Endodermal cell (in vitro differentiated cells): ENCODE results near the gene TBX5. TPM values are rescaled to one million over a fixed set of nuclear protein-coding genes. Genes with fewer than 3 reads are reported as not detected.

Experiments used
- DNase-seq: peaks from one replicate; pipeline ENCODE4 v3.0.0-alpha.2; 2017
- H3K27ac ChIP-seq: 2 replicates; pipeline ENCODE4 v1.5.1; 2013; ENCODE audit warnings: mild to moderate bottlenecking, low read depth, low read length, moderate library complexity
- H3K27me3 ChIP-seq: 2 replicates; pipeline ENCODE4 v1.6.1; 2013; ENCODE audit warnings: mild to moderate bottlenecking, low read length, moderate library complexity; ENCODE audit not compliant: insufficient read depth, control insufficient read depth, poor library complexity, severe bottlenecking
- H3K36me3 ChIP-seq: 2 replicates; pipeline ENCODE4 v1.7.0; 2013; ENCODE audit warnings: mild to moderate bottlenecking, low read length, moderate library complexity; ENCODE audit not compliant: control insufficient read depth, insufficient read depth
- H3K4me1 ChIP-seq: one replicate; pipeline ENCODE4 v1.7.0; 2013; ENCODE audit warnings: low read length; ENCODE audit not compliant: control insufficient read depth, insufficient read depth
- H3K4me3 ChIP-seq: 2 replicates; pipeline ENCODE4 v1.5.1; 2013; ENCODE audit warnings: mild to moderate bottlenecking, low read length, moderate library complexity
- H3K9ac ChIP-seq: 2 replicates; pipeline ENCODE4 v1.6.1; 2013; ENCODE audit warnings: mild to moderate bottlenecking, low read length, moderate library complexity; ENCODE audit not compliant: poor library complexity, severe bottlenecking; ENCODE audit errors: extremely low read depth
- H3K9me3 ChIP-seq: 2 replicates; pipeline ENCODE4 v1.6.1; 2013; ENCODE audit warnings: mild to moderate bottlenecking, low read length, moderate library complexity; ENCODE audit not compliant: control insufficient read depth
- H3K27ac Mint-ChIP-seq: 2 replicates; pipeline ENCODE4 v1.8.0; 2020; ENCODE audit warnings: mixed read lengths
- H3K27me3 Mint-ChIP-seq: 2 replicates; pipeline ENCODE4 v1.8.0; 2021; ENCODE audit warnings: mild to moderate bottlenecking, mixed read lengths; ENCODE audit not compliant: insufficient read depth
- H3K36me3 Mint-ChIP-seq: 2 replicates; pipeline ENCODE4 v1.8.0; 2020; ENCODE audit warnings: low read depth, mixed read lengths
- H3K4me1 Mint-ChIP-seq: 2 replicates; pipeline ENCODE4 v1.8.0; 2020; ENCODE audit warnings: mixed read lengths
- H3K4me3 Mint-ChIP-seq: 2 replicates; pipeline ENCODE4 v1.8.0; 2020; ENCODE audit warnings: mild to moderate bottlenecking, moderate library complexity, mixed read lengths
- H3K9me3 Mint-ChIP-seq: 2 replicates; pipeline ENCODE4 v1.8.0; 2020; ENCODE audit warnings: mild to moderate bottlenecking, mixed read lengths
- WGBS, 2 experiments: methylation state at CpG; one replicate each; pipeline versions ENCODE4 v1.1.5 to v1.1.7; 2013; ENCODE audit warnings: missing lambda C conversion rate in 2 of 2, mixed read lengths in 1 of 2; ENCODE audit not compliant: insufficient coverage in 1 of 2, insufficient read length in 1 of 2; 5-methylcytosine and 5-hydroxymethylcytosine counted together
- total RNA-seq, 2 donors: library from RNA; stranded (reverse); fragmentation: NEBNext Ultra II Directional in 1 of 2; extraction: Animal tissue kit (Norgen Biotek cat#: 25700) in 1 of 2; gene quantifications; 2 replicates in 1 of 2; 3 replicates in 1 of 2; pipeline ENCODE4 v1.2.1, GENCODE V29; 2021
- TF ChIP-seq, protein P1 (sequence below): fragments of 200-600 bp; sonication (generic); conservative IDR thresholded peaks from 2 replicates; pipeline ENCODE4 v1.5.0; 2021; ENCODE audit warnings: antibody characterized with exemption, mild to moderate bottlenecking

The TBX5 gene
- total RNA-seq, 2 donors from 2014 or later: not detected

DNA sequence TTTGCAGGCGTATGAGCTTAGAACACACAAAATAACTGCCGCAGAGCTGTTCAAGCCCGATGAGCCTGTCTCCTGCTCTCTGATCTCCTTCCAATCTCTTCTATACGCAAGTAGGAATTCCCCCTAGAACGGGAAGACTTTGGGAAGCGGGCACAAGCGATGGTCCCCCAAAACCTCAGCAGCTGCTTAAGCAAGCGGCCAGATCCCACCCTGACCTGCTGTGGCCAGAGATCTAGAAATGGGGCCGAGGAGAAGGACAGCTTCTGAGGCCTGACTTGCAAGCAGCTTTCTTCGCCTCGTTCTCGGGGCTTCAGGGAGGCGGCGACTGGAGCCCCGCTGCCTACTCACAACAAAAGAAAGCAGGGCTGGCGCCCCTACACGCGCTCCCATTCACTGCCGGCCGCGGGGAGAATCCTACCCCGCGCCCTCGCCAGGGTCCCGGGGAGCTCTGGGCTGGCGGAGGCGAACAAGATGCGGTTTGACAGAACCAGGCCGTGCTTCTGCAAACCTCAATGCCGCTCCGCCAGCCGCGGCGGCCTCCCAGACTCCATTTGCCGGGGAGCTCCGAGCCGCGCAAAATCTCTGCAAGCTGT is 922 bp downstream of the TBX5 start:
- peak; percentile 88 for DNase-seq
- no peaks in the 10 kb centered on the region for H3K9me3 Mint-ChIP-seq

DNA sequence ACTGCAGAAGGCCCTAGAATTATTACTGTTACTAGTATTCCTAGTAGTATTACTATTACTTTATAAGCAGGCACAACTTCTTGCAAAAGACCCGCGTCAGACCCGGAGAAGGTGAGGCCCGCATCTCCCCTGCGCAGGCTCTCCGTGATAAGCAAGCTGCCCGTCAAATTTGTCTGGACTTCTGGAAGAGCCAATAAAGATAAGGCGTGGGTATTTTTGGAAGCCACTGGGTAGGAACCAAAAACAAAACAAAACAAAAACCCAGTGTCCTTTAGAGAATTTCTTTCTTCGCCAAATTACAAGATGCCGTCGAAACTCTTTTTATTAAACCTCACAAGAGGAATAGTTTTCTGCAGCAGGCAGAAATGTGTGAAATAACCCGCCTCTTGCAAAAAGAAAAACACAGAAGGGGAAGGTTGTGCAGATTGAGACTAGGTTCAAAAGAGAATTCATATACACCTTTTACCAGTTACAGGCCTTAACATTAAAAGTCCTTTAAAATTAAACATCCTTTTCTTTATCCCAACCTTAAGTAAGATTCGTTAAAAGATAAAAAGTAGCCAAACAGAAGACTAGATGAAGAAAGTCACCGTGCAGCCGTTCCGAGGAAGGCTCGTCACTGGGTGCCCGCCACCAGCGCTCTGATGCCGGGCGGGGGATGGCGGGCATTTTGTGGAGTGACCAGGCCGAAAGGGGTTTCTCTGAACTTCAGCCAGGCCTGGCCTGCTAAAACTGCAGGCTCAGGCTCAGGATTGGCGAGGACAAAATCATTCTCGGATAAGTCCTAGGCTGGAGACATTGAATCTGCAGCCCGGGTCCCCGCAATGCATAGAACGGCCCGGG is 1.6 kb downstream of the TBX5 start:
- H3K27ac Mint-ChIP-seq: no peak overlapping the region
- no peaks in the 10 kb centered on the region for H3K9me3 Mint-ChIP-seq
- DNase-seq: peak; percentile 77
- Histone ChIP-seq H3K27ac (no peak overlapping the region), H3K9me3 (no peaks in the 10 kb centered on the region), H3K9ac (no peak overlapping the region), H3K36me3 (no peaks in the 10 kb centered on the region), H3K4me3 (no peak overlapping the region), H3K27me3 (peaks cover 100% of the 10 kb centered on the region), H3K4me1 (no peaks in the 10 kb centered on the region)
- 6 to 10% methylated on average over 10 to 29 of the region's 29 CpGs for WGBS, 2 experiments
- TF ChIP-seq, protein P1, sequence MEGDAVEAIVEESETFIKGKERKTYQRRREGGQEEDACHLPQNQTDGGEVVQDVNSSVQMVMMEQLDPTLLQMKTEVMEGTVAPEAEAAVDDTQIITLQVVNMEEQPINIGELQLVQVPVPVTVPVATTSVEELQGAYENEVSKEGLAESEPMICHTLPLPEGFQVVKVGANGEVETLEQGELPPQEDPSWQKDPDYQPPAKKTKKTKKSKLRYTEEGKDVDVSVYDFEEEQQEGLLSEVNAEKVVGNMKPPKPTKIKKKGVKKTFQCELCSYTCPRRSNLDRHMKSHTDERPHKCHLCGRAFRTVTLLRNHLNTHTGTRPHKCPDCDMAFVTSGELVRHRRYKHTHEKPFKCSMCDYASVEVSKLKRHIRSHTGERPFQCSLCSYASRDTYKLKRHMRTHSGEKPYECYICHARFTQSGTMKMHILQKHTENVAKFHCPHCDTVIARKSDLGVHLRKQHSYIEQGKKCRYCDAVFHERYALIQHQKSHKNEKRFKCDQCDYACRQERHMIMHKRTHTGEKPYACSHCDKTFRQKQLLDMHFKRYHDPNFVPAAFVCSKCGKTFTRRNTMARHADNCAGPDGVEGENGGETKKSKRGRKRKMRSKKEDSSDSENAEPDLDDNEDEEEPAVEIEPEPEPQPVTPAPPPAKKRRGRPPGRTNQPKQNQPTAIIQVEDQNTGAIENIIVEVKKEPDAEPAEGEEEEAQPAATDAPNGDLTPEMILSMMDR: no peak
- no peaks in the 10 kb centered on the region for H3K36me3 Mint-ChIP-seq
- H3K4me1 Mint-ChIP-seq: peaks cover 34% of the 10 kb centered on the region
- peaks cover 100% of the 10 kb centered on the region for H3K27me3 Mint-ChIP-seq
- peak overlapping the region; percentile 37 for H3K4me3 Mint-ChIP-seq

More for the DNA sequence above, 922 bp downstream of the TBX5 start:
- WGBS, 2 experiments: 0 to 1% methylated on average over 2 to 38 of the region's 38 CpGs
- Histone ChIP-seq H3K9me3 (no peaks in the 10 kb centered on the region), H3K27ac (no peak overlapping the region), H3K4me3 (no peak overlapping the region), H3K9ac (no peak overlapping the region), H3K4me1 (no peaks in the 10 kb centered on the region), H3K36me3 (no peaks in the 10 kb centered on the region), H3K27me3 (peaks cover 100% of the 10 kb centered on the region)
- Mint-ChIP-seq H3K27me3 (peaks cover 100% of the 10 kb centered on the region), H3K4me1 (peaks cover 35% of the 10 kb centered on the region), H3K27ac (no peak overlapping the region), H3K36me3 (no peaks in the 10 kb centered on the region), H3K4me3 (peak overlapping the region; percentile 37)
- TF ChIP-seq, protein P1: no peak

DNA sequence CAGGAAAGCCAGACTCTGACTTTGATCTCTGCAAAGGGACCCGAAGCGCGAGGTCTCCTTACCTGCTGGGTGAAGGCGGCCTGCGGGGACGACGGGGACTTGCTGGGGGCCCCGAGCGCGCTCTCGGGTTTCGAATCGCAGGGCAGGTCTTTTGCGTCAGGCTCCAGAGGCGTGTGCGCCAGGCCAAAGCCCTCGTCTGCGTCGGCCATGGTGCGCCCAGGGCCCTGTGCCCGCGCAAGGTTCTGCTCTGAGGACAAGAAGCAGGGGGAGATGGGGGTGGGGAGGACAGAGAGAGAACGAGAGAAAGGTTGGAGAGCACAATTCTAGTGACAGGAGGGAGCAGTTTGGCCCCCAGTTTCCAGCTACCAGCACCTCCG is 2.3 kb downstream of the TBX5 start:
- Histone ChIP-seq H3K4me1 (no peaks in the 10 kb centered on the region), H3K9me3 (no peaks in the 10 kb centered on the region), H3K27me3 (peaks cover 100% of the 10 kb centered on the region), H3K36me3 (no peaks in the 10 kb centered on the region), H3K27ac (no peak overlapping the region), H3K9ac (no peak overlapping the region), H3K4me3 (no peak overlapping the region)
- WGBS, 2 experiments: 0 to 3% methylated on average over 2 to 24 of the region's 24 CpGs
- Mint-ChIP-seq H3K36me3 (no peaks in the 10 kb centered on the region), H3K9me3 (no peaks in the 10 kb centered on the region), H3K27ac (no peak overlapping the region), H3K27me3 (peaks cover 100% of the 10 kb centered on the region), H3K4me3 (peak overlapping the region; percentile 21), H3K4me1 (peaks cover 32% of the 10 kb centered on the region)
- TF ChIP-seq, protein P1: no peak
- DNase-seq: peak; percentile 84
